Activated naive CD8-positive, alpha-beta T cell treated with anti-CD3 and anti-CD28 coated beads, Interleukin-2, amount 50 U/mL, for 24 hours (primary cell): ENCODE measurements around the gene LLGL2.

Experiments used
- ATAC-seq: fragments of 150-1000 bp; cut with Tn5 transposase; one replicate; pipeline ENCODE4 v1.10.0; 2021
- DNase-seq: peaks from one replicate; pipeline ENCODE4 v3.0.0; 2021
- H3K27ac Mint-ChIP-seq: one replicate; pipeline ENCODE4 v1.8.0; 2021; ENCODE audit warnings: mild to moderate bottlenecking, mixed read lengths
- H3K27me3 Mint-ChIP-seq: one replicate; pipeline ENCODE4 v1.8.0; 2021; ENCODE audit warnings: mixed read lengths
- H3K36me3 Mint-ChIP-seq: one replicate; pipeline ENCODE4 v1.8.0; 2021; ENCODE audit warnings: low read depth, mixed read lengths
- H3K4me1 Mint-ChIP-seq: one replicate; pipeline ENCODE4 v1.8.0; 2021; ENCODE audit warnings: mixed read lengths
- H3K4me3 Mint-ChIP-seq: one replicate; pipeline ENCODE4 v1.8.0; 2021; ENCODE audit warnings: mild to moderate bottlenecking, moderate library complexity, mixed read lengths
- H3K9me3 Mint-ChIP-seq: one replicate; pipeline ENCODE4 v1.8.0; 2021; ENCODE audit warnings: mixed read lengths

LLGL2 gene

GRCh38 chr17:75535871-75536270 lies 10.4 kb downstream of the LLGL2 start:
- DNase-seq: no peak
- no peaks in the 10 kb centered on the region for H3K9me3 Mint-ChIP-seq
- peak overlapping the region; percentile 51 for H3K4me3 Mint-ChIP-seq
- H3K27me3 Mint-ChIP-seq: no peaks in the 10 kb centered on the region
- peaks cover 24% of the 10 kb centered on the region for H3K4me1 Mint-ChIP-seq
- ATAC-seq: no peak
- no peak overlapping the region for H3K27ac Mint-ChIP-seq
- no peaks in the 10 kb centered on the region for H3K36me3 Mint-ChIP-seq

GRCh38 chr17:75536366-75536765 lies 10.9 kb downstream of the LLGL2 start:
- Mint-ChIP-seq H3K4me3 (no peak overlapping the region), H3K36me3 (no peaks in the 10 kb centered on the region), H3K27me3 (no peaks in the 10 kb centered on the region), H3K27ac (no peak overlapping the region), H3K4me1 (peaks cover 24% of the 10 kb centered on the region), H3K9me3 (no peaks in the 10 kb centered on the region)
- no peak for DNase-seq
- ATAC-seq: no peak

GRCh38 chr17:75539967-75540729 lies 14.7 kb downstream of the LLGL2 start:
- H3K4me3 Mint-ChIP-seq: no peak overlapping the region
- H3K27ac Mint-ChIP-seq: no peak overlapping the region
- H3K36me3 Mint-ChIP-seq: no peaks in the 10 kb centered on the region
- DNase-seq: no peak
- H3K9me3 Mint-ChIP-seq: no peaks in the 10 kb centered on the region
- no peak for ATAC-seq
- H3K4me1 Mint-ChIP-seq: peaks cover 10% of the 10 kb centered on the region
- no peaks in the 10 kb centered on the region for H3K27me3 Mint-ChIP-seq

- DNase-seq (no peak), ATAC-seq (no peak)
- Mint-ChIP-seq H3K4me1 (peaks cover 4% of the 10 kb centered on the region), H3K27me3 (no peaks in the 10 kb centered on the region), H3K4me3 (no peak overlapping the region), H3K27ac (no peak overlapping the region), H3K36me3 (no peaks in the 10 kb centered on the region), H3K9me3 (no peaks in the 10 kb centered on the region)
Observed at GRCh38 chr17:75540923-75541503, 15.5 kb downstream of the LLGL2 start.

GRCh38 chr17:75542229-75542628 lies 16.7 kb downstream of the LLGL2 start:
- no peak for DNase-seq
- Mint-ChIP-seq H3K9me3 (no peaks in the 10 kb centered on the region), H3K27ac (no peak overlapping the region), H3K4me1 (no peaks in the 10 kb centered on the region), H3K36me3 (no peaks in the 10 kb centered on the region), H3K27me3 (no peaks in the 10 kb centered on the region), H3K4me3 (no peak overlapping the region)
- ATAC-seq: no peak

GRCh38 chr17:75542728-75543336 lies 17.3 kb downstream of the LLGL2 start:
- Mint-ChIP-seq H3K9me3 (no peaks in the 10 kb centered on the region), H3K36me3 (no peaks in the 10 kb centered on the region), H3K4me1 (no peaks in the 10 kb centered on the region), H3K27me3 (no peaks in the 10 kb centered on the region), H3K4me3 (no peak overlapping the region), H3K27ac (no peak overlapping the region)
- no peak for ATAC-seq
- no peak for DNase-seq

GRCh38 chr17:75544250-75544649 lies 18.8 kb downstream of the LLGL2 start:
- H3K36me3 Mint-ChIP-seq: no peaks in the 10 kb centered on the region
- H3K27me3 Mint-ChIP-seq: no peaks in the 10 kb centered on the region
- no peak overlapping the region for H3K27ac Mint-ChIP-seq
- ATAC-seq (no peak), DNase-seq (no peak)
- H3K4me3 Mint-ChIP-seq: no peak overlapping the region
- H3K9me3 Mint-ChIP-seq: no peaks in the 10 kb centered on the region
- H3K4me1 Mint-ChIP-seq: no peaks in the 10 kb centered on the region

GRCh38 chr17:75546181-75546580 lies 20.7 kb downstream of the LLGL2 start:
- H3K27me3 Mint-ChIP-seq: no peaks in the 10 kb centered on the region
- H3K4me3 Mint-ChIP-seq: no peak overlapping the region
- no peaks in the 10 kb centered on the region for H3K9me3 Mint-ChIP-seq
- ATAC-seq (no peak), DNase-seq (no peak)
- H3K27ac Mint-ChIP-seq: no peak overlapping the region
- no peaks in the 10 kb centered on the region for H3K36me3 Mint-ChIP-seq
- no peaks in the 10 kb centered on the region for H3K4me1 Mint-ChIP-seq

GRCh38 chr17:75547091-75547490 lies 21.6 kb downstream of the LLGL2 start:
- DNase-seq: no peak
- ATAC-seq: no peak
- Mint-ChIP-seq H3K4me3 (no peak overlapping the region), H3K9me3 (no peaks in the 10 kb centered on the region), H3K4me1 (no peaks in the 10 kb centered on the region), H3K27me3 (no peaks in the 10 kb centered on the region), H3K27ac (no peak overlapping the region), H3K36me3 (no peaks in the 10 kb centered on the region)

- Mint-ChIP-seq H3K36me3 (no peaks in the 10 kb centered on the region), H3K4me1 (no peaks in the 10 kb centered on the region), H3K27ac (no peak overlapping the region), H3K4me3 (no peak overlapping the region), H3K27me3 (no peaks in the 10 kb centered on the region), H3K9me3 (no peaks in the 10 kb centered on the region)
- no peak for DNase-seq
- ATAC-seq: no peak
Observed at GRCh38 chr17:75548813-75549212, 23.3 kb downstream of the LLGL2 start.

- ATAC-seq (no peak), DNase-seq (no peak)
- H3K27ac Mint-ChIP-seq: no peak overlapping the region
- no peaks in the 10 kb centered on the region for H3K27me3 Mint-ChIP-seq
- no peaks in the 10 kb centered on the region for H3K36me3 Mint-ChIP-seq
- H3K4me3 Mint-ChIP-seq: no peak overlapping the region
- no peaks in the 10 kb centered on the region for H3K9me3 Mint-ChIP-seq
- no peaks in the 10 kb centered on the region for H3K4me1 Mint-ChIP-seq
Observed at GRCh38 chr17:75549246-75550138, 24.0 kb downstream of the LLGL2 start.

- ATAC-seq (no peak), DNase-seq (no peak)
- Mint-ChIP-seq H3K4me1 (no peaks in the 10 kb centered on the region), H3K27ac (no peak overlapping the region), H3K9me3 (no peaks in the 10 kb centered on the region), H3K4me3 (no peak overlapping the region), H3K27me3 (no peaks in the 10 kb centered on the region), H3K36me3 (no peaks in the 10 kb centered on the region)
Observed at GRCh38 chr17:75550139-75550465, 24.6 kb downstream of the LLGL2 start.

- Mint-ChIP-seq H3K36me3 (no peaks in the 10 kb centered on the region), H3K27ac (no peak overlapping the region), H3K27me3 (no peaks in the 10 kb centered on the region), H3K4me3 (no peak overlapping the region), H3K9me3 (no peaks in the 10 kb centered on the region), H3K4me1 (no peaks in the 10 kb centered on the region)
- DNase-seq: no peak
- no peak for ATAC-seq
Observed at GRCh38 chr17:75551266-75551665, 25.8 kb downstream of the LLGL2 start.

- H3K27ac Mint-ChIP-seq: no peak overlapping the region
- H3K9me3 Mint-ChIP-seq: no peaks in the 10 kb centered on the region
- H3K4me3 Mint-ChIP-seq: no peak overlapping the region
- DNase-seq: no peak
- no peaks in the 10 kb centered on the region for H3K4me1 Mint-ChIP-seq
- no peaks in the 10 kb centered on the region for H3K36me3 Mint-ChIP-seq
- ATAC-seq: no peak
- no peaks in the 10 kb centered on the region for H3K27me3 Mint-ChIP-seq
Observed at GRCh38 chr17:75552425-75553294, 27.2 kb downstream of the LLGL2 start.
